H9 (cell line): Measurements from ENCODE around the gene BAAT. TPM values are rescaled to one million over a fixed set of nuclear protein-coding genes. Genes with fewer than 3 reads are reported as not detected.
A peak's percentile ranks its signal among the peaks of the same experiment; 100 is the strongest.
"Not testable (repeated sequence)": the region's sequence is repeated elsewhere in the genome, so short reads cannot be mapped to it uniquely, and the experiment has no call there.

Experiments
- DNase-seq: peaks from one replicate; pipeline ENCODE4 v3.0.0-alpha.2; 2017
- H2AFZ ChIP-seq: one replicate; pipeline ENCODE4 v1.6.1; 2013; ENCODE audit warnings: mild to moderate bottlenecking, low read length, control low read depth, moderate library complexity
- H2AK5ac ChIP-seq: 2 replicates; pipeline ENCODE4 v1.6.1; 2013; ENCODE audit warnings: low read length, control low read depth, mixed read lengths; ENCODE audit not compliant: insufficient read length
- H2BK120ac ChIP-seq: one replicate; pipeline ENCODE4 v1.6.1; 2013; ENCODE audit warnings: low read depth, mild to moderate bottlenecking, low read length, control low read depth, inconsistent platforms; ENCODE audit not compliant: poor library complexity, severe bottlenecking
- H2BK12ac ChIP-seq: 2 replicates; pipeline ENCODE4 v1.6.1; 2013; ENCODE audit warnings: low read length, control low read depth, mixed read lengths, low read depth; ENCODE audit not compliant: insufficient read length
- H2BK15ac ChIP-seq: 2 replicates; pipeline ENCODE4 v1.6.1; 2013; ENCODE audit warnings: low read depth, low read length, control low read depth
- H2BK20ac ChIP-seq: one replicate; pipeline ENCODE4 v1.6.1; 2013; ENCODE audit warnings: low read depth, mild to moderate bottlenecking, low read length, control low read depth, inconsistent platforms; ENCODE audit not compliant: poor library complexity, severe bottlenecking
- H2BK5ac ChIP-seq: 2 replicates; pipeline ENCODE4 v1.6.1; 2013; ENCODE audit warnings: low read length, control low read depth, mixed read lengths; ENCODE audit not compliant: insufficient read length
- H3K14ac ChIP-seq: 2 replicates; pipeline ENCODE4 v1.6.1; 2013; ENCODE audit warnings: low read length, control low read depth; ENCODE audit not compliant: insufficient read depth
- H3K18ac ChIP-seq: 2 replicates; pipeline ENCODE4 v1.6.1; 2013; ENCODE audit warnings: low read depth, mild to moderate bottlenecking, mixed read lengths, low read length, control low read depth; ENCODE audit not compliant: insufficient read length
- H3K23ac ChIP-seq: 2 replicates; pipeline ENCODE4 v1.6.1; 2013; ENCODE audit warnings: low read length, control low read depth, mixed read lengths, low read depth; ENCODE audit not compliant: insufficient read length
- H3K23me2 ChIP-seq: 2 replicates; pipeline ENCODE4 v1.6.1; 2013; ENCODE audit warnings: low read depth, mild to moderate bottlenecking, mixed read lengths, low read length, control low read depth; ENCODE audit not compliant: insufficient read length, poor library complexity, severe bottlenecking
- H3K27ac ChIP-seq: 2 replicates; pipeline ENCODE4 v1.5.1; 2013; ENCODE audit warnings: low read length, control low read depth, mixed read lengths, low read depth; ENCODE audit not compliant: insufficient read length
- H3K27me3 ChIP-seq: 2 replicates; pipeline ENCODE4 v1.6.1; 2013; ENCODE audit warnings: low read length, control low read depth, inconsistent platforms; ENCODE audit not compliant: insufficient read depth
- H3K4ac ChIP-seq: 2 replicates; pipeline ENCODE4 v1.6.1; 2013; ENCODE audit warnings: low read depth, mild to moderate bottlenecking, control low read depth, inconsistent platforms, low read length, moderate library complexity
- H3K4me1 ChIP-seq: 2 replicates; pipeline ENCODE4 v1.6.1; 2013; ENCODE audit warnings: low read length, control low read depth, inconsistent platforms; ENCODE audit not compliant: insufficient read depth
- H3K4me2 ChIP-seq: 2 replicates; pipeline ENCODE4 v1.6.1; 2013; ENCODE audit warnings: low read length, control low read depth, mixed read lengths; ENCODE audit not compliant: insufficient read length, insufficient read depth
- H3K56ac ChIP-seq: 2 replicates; pipeline ENCODE4 v1.6.1; 2013; ENCODE audit warnings: low read depth, mild to moderate bottlenecking, mixed read lengths, low read length, control low read depth; ENCODE audit not compliant: insufficient read length
- H3K79me1 ChIP-seq: 2 replicates; pipeline ENCODE4 v1.6.1; 2013; ENCODE audit warnings: low read depth, mild to moderate bottlenecking, moderate library complexity, low read length, control low read depth, inconsistent platforms; ENCODE audit not compliant: insufficient read depth, poor library complexity, severe bottlenecking
- H3K79me2 ChIP-seq: 2 replicates; pipeline ENCODE4 v1.6.1; 2013; ENCODE audit warnings: low read length, control low read depth, inconsistent platforms; ENCODE audit not compliant: insufficient read depth
- H3K9ac ChIP-seq: 2 replicates; pipeline ENCODE4 v1.6.1; 2013; ENCODE audit warnings: low read length, control low read depth, mixed read lengths; ENCODE audit not compliant: insufficient read length; ENCODE audit errors: extremely low read depth
- H3K9me3 ChIP-seq: one replicate; pipeline ENCODE4 v1.6.1; 2013; ENCODE audit warnings: low read depth, low read length, inconsistent platforms; ENCODE audit not compliant: control insufficient read depth
- H3T11ph ChIP-seq: one replicate; pipeline ENCODE4 v1.6.1; 2013; ENCODE audit warnings: mild to moderate bottlenecking, low read length, control low read depth, inconsistent platforms
- H4K20me1 ChIP-seq: one replicate; pipeline ENCODE4 v1.6.1; 2013; ENCODE audit not compliant: control insufficient read depth, insufficient read length, insufficient read depth
- H4K5ac ChIP-seq: 2 replicates; pipeline ENCODE4 v1.6.1; 2013; ENCODE audit warnings: low read depth, mild to moderate bottlenecking, mixed read lengths, low read length, control low read depth; ENCODE audit not compliant: insufficient read length
- H4K8ac ChIP-seq: replicated peaks from 2 replicates; pipeline ENCODE4 v1.6.1; 2013; ENCODE audit warnings: low read length, control low read depth, mixed read lengths, low read depth; ENCODE audit not compliant: insufficient read length
- H4K91ac ChIP-seq: 2 replicates; pipeline ENCODE4 v1.6.1; 2013; ENCODE audit warnings: low read depth, mild to moderate bottlenecking, moderate library complexity, mixed read lengths, low read length, control low read depth; ENCODE audit not compliant: insufficient read length
- H3K27ac Mint-ChIP-seq, 3 experiments: 2 replicates in 2 of 3; 3 replicates in 1 of 3; pipeline ENCODE4 v1.8.0; 2020 to 2021; ENCODE audit warnings: mixed read lengths in 3 of 3, mild to moderate bottlenecking in 1 of 3, moderate library complexity in 1 of 3
- H3K27me3 Mint-ChIP-seq: 2 replicates; pipeline ENCODE4 v1.8.0; 2021; ENCODE audit warnings: low read depth, mild to moderate bottlenecking, moderate library complexity, mixed read lengths
- H3K36me3 Mint-ChIP-seq, 3 experiments: 2 replicates in 2 of 3; 3 replicates in 1 of 3; pipeline ENCODE4 v1.8.0; 2020 to 2021; ENCODE audit warnings: low read depth in 3 of 3, mixed read lengths in 3 of 3; ENCODE audit not compliant: insufficient read depth in 1 of 3
- H3K4me1 Mint-ChIP-seq, 2 experiments: 2 replicates each; pipeline ENCODE4 v1.8.0; 2020; ENCODE audit warnings: mixed read lengths in 2 of 2
- H3K4me3 Mint-ChIP-seq, 2 experiments: 2 replicates in 1 of 2; 3 replicates in 1 of 2; pipeline ENCODE4 v1.8.0; 2020 to 2021; ENCODE audit warnings: mild to moderate bottlenecking in 2 of 2, mixed read lengths in 2 of 2, moderate library complexity in 1 of 2
- H3K9me3 Mint-ChIP-seq, 2 experiments: 2 replicates in 1 of 2; 3 replicates in 1 of 2; pipeline ENCODE4 v1.8.0; 2020; ENCODE audit warnings: mild to moderate bottlenecking in 2 of 2, mixed read lengths in 2 of 2, moderate library complexity in 1 of 2
- WGBS: extraction: QIAGEN DNeasy Blood & Tissue Kit; methylation state at CpG from one replicate; pipeline ENCODE4 v1.1.7; 2013; ENCODE audit warnings: missing lambda C conversion rate, low lambda C conversion rate, mixed read lengths; ENCODE audit not compliant: insufficient read length; ENCODE audit errors: extremely low coverage; 5-methylcytosine and 5-hydroxymethylcytosine counted together
- total RNA-seq: library from RNA; stranded (reverse); gene quantifications from 2 replicates; pipeline ENCODE4 v1.2.1, GENCODE V29; 2021
- TF ChIP-seq, protein P1 (sequence below): fragments of 200-600 bp; sonication (generic); conservative IDR thresholded peaks from 3 replicates; pipeline ENCODE4 v1.8.0; 2021; ENCODE audit warnings: antibody characterized with exemption, mild to moderate bottlenecking

Gene BAAT
- total RNA-seq, 1 experiment from 2014 or later, result 0.09 TPM

GRCh38 chr9:101332362-101332761 is 52.4 kb downstream of the BAAT start:
- Histone ChIP-seq H3K4me1 (no peaks in the 10 kb centered on the region), H4K20me1 (no peaks in the 10 kb centered on the region), H2BK5ac (no peak overlapping the region), H3K9ac (no peak overlapping the region), H3K18ac (no peak overlapping the region), H3K79me2 (no peaks in the 10 kb centered on the region), H3K56ac (no peak overlapping the region), H3K4me2 (no peak overlapping the region), H3K79me1 (no peaks in the 10 kb centered on the region), H2BK20ac (no peak overlapping the region), H4K8ac (no peak overlapping the region), H2BK120ac (no peak overlapping the region), H3K23ac (no peak overlapping the region), H3K9me3 (no peaks in the 10 kb centered on the region), H3K23me2 (no peaks in the 10 kb centered on the region), H4K5ac (no peak overlapping the region), H3K27me3 (no peaks in the 10 kb centered on the region), H2AK5ac (no peak overlapping the region), H3T11ph (no peak overlapping the region), H3K14ac (no peak overlapping the region), H3K4ac (no peak overlapping the region), H3K27ac (no peak overlapping the region), H4K91ac (no peak overlapping the region), H2BK12ac (no peak overlapping the region), H2BK15ac (no peak overlapping the region), H2AFZ (no peak overlapping the region)
- H3K36me3 Mint-ChIP-seq, result peaks cover 2 to 3% (median 3%) of the 10 kb centered on the region in 3 experiments; a peak in 6 of 7 replicates
- H3K4me1 Mint-ChIP-seq, result peaks cover 0 to 2% of the 10 kb centered on the region in 2 experiments; a peak in 1 of 4 replicates
- DNase-seq, result no peak
- TF ChIP-seq, protein P1, sequence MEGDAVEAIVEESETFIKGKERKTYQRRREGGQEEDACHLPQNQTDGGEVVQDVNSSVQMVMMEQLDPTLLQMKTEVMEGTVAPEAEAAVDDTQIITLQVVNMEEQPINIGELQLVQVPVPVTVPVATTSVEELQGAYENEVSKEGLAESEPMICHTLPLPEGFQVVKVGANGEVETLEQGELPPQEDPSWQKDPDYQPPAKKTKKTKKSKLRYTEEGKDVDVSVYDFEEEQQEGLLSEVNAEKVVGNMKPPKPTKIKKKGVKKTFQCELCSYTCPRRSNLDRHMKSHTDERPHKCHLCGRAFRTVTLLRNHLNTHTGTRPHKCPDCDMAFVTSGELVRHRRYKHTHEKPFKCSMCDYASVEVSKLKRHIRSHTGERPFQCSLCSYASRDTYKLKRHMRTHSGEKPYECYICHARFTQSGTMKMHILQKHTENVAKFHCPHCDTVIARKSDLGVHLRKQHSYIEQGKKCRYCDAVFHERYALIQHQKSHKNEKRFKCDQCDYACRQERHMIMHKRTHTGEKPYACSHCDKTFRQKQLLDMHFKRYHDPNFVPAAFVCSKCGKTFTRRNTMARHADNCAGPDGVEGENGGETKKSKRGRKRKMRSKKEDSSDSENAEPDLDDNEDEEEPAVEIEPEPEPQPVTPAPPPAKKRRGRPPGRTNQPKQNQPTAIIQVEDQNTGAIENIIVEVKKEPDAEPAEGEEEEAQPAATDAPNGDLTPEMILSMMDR, result no peak
- no CpG with 5 or more reads among the region's 1 CpG for WGBS
- H3K27me3 Mint-ChIP-seq, result no peaks in the 10 kb centered on the region; the same call in 1 of the 2 replicates
- 0 out of 7 replicates have a peak overlapping the region, but pooled peaks of 1 of the 3 experiments have one; percentile 47 for H3K27ac Mint-ChIP-seq
- peaks cover 2 to 6% of the 10 kb centered on the region in 2 experiments; a peak in 4 of 5 replicates for H3K9me3 Mint-ChIP-seq
- H3K4me3 Mint-ChIP-seq, result no peak overlapping the region

- not testable (repeated sequence) for H3K23me2 ChIP-seq, H2AK5ac ChIP-seq, H2BK15ac ChIP-seq, H3K4ac ChIP-seq, H3K79me2 ChIP-seq, H3T11ph ChIP-seq, H3K27ac ChIP-seq, H4K20me1 ChIP-seq, H2BK5ac ChIP-seq, H3K27me3 Mint-ChIP-seq, H3K23ac ChIP-seq, H3K4me3 Mint-ChIP-seq, H3K79me1 ChIP-seq, H2BK20ac ChIP-seq, H3K36me3 Mint-ChIP-seq, H4K5ac ChIP-seq, H2AFZ ChIP-seq, H2BK12ac ChIP-seq, H2BK120ac ChIP-seq, H3K27me3 ChIP-seq, H3K4me1 ChIP-seq, H3K56ac ChIP-seq, H3K9me3 ChIP-seq, H3K14ac ChIP-seq, H3K4me2 ChIP-seq, H4K8ac ChIP-seq, H3K9ac ChIP-seq, H4K91ac ChIP-seq, H3K18ac ChIP-seq, DNase-seq
- Mint-ChIP-seq H3K27ac (0 out of 7 replicates have a peak overlapping the region, but pooled peaks of 1 of the 3 experiments have one; percentile 6), H3K9me3 (peaks cover 6 to 11% of the 10 kb centered on the region in 2 experiments), H3K4me1 (peaks cover 20 to 25% of the 10 kb centered on the region in 2 experiments)
- WGBS, result no CpG with 5 or more reads among the region's 3 CpGs
These were observed 57.3 kb downstream of the BAAT start for GRCh38 chr9:101327422-101327909.
